MM.1S (cell line): ENCODE results near the gene USP12.
"Not testable (repeated sequence)": the region's sequence is repeated elsewhere in the genome, so short reads cannot be mapped to it uniquely, and the experiment has no call there.

Experiments used
- DNase-seq: peaks from one replicate; pipeline ENCODE4 v3.0.0-alpha.2; 2015
- H2AFZ ChIP-seq: fragments of 300-600 bp; sonication (generic); 2 replicates; pipeline ENCODE4 v1.6.0; 2016; ENCODE audit warnings: antibody characterized with exemption, low read length
- H3F3A ChIP-seq: fragments of 300-600 bp; sonication (generic); 2 replicates; pipeline ENCODE4 v1.6.1; 2016; ENCODE audit warnings: mild to moderate bottlenecking, antibody characterized with exemption, low read length, moderate library complexity, mixed read lengths; ENCODE audit not compliant: insufficient read depth
- H3K27ac ChIP-seq: fragments of 300-600 bp; sonication (generic); 2 replicates; pipeline ENCODE4 v1.5.1; 2016; ENCODE audit warnings: mild to moderate bottlenecking, low read length
- H3K27me3 ChIP-seq: fragments of 300-600 bp; sonication (generic); replicated peaks from 2 replicates; pipeline ENCODE4 v1.6.0; 2016; ENCODE audit warnings: low read length; ENCODE audit not compliant: insufficient read depth
- H3K36me3 ChIP-seq: fragments of 300-600 bp; sonication (generic); replicated peaks from 2 replicates; pipeline ENCODE4 v1.6.1; 2016; ENCODE audit warnings: mild to moderate bottlenecking, low read length, mixed read lengths; ENCODE audit not compliant: insufficient read depth
- H3K4me1 ChIP-seq: fragments of 300-600 bp; sonication (generic); 2 replicates; pipeline ENCODE4 v1.6.1; 2016; ENCODE audit warnings: low read length, mixed read lengths
- H3K4me2 ChIP-seq: fragments of 300-600 bp; sonication (generic); 2 replicates; pipeline ENCODE4 v1.6.0; 2016; ENCODE audit warnings: low read depth, low read length
- H3K4me3 ChIP-seq: fragments of 300-600 bp; sonication (generic); 2 replicates; pipeline ENCODE4 v1.5.1; 2016; ENCODE audit warnings: low read length, mixed read lengths
- H3K79me2 ChIP-seq: fragments of 300-600 bp; sonication (generic); 2 replicates; pipeline ENCODE4 v1.6.1; 2016; ENCODE audit warnings: mixed run types, low read length, mixed read lengths
- H3K9ac ChIP-seq: fragments of 300-600 bp; sonication (generic); 2 replicates; pipeline ENCODE4 v1.6.1; 2016; ENCODE audit warnings: low read length, mixed read lengths
- H3K9me2 ChIP-seq: fragments of 300-600 bp; sonication (generic); replicated peaks from 2 replicates; pipeline ENCODE4 v1.6.1; 2016; ENCODE audit warnings: mild to moderate bottlenecking, low read length, mixed read lengths; ENCODE audit not compliant: insufficient read depth
- H3K9me3 ChIP-seq: fragments of 300-600 bp; sonication (generic); replicated peaks from 2 replicates; pipeline ENCODE4 v1.6.1; 2016; ENCODE audit warnings: mild to moderate bottlenecking, low read length, mixed read lengths; ENCODE audit not compliant: insufficient read depth
- H4K20me1 ChIP-seq: fragments of 300-600 bp; sonication (generic); 2 replicates; pipeline ENCODE4 v1.6.1; 2016; ENCODE audit warnings: mild to moderate bottlenecking, low read length, moderate library complexity, mixed read lengths; ENCODE audit not compliant: insufficient read depth
- CTCF ChIP-seq: fragments of 300-600 bp; sonication (generic); IDR thresholded peaks from 2 replicates; pipeline ENCODE4 v1.5.1; 2016; ENCODE audit warnings: antibody characterized with exemption, low read length, mixed read lengths
- EZH2 ChIP-seq: fragments of 300-600 bp; sonication (generic); optimal IDR thresholded peaks from 2 replicates; pipeline ENCODE3; 2017; ENCODE audit warnings: low read depth, mild to moderate bottlenecking, antibody characterized with exemption, low read length, mixed read lengths
- EZH2phosphoT487 ChIP-seq: fragments of 300-600 bp; sonication (generic); IDR thresholded peaks from 2 replicates; pipeline ENCODE4 v1.6.1; 2018; ENCODE audit warnings: antibody characterized with exemption, low read length

The USP12 gene

GRCh38 chr13:27192973-27193372 is 21.4 kb upstream of the USP12 start:
- no peaks in the 10 kb centered on the region for H3K36me3 ChIP-seq

DNA sequence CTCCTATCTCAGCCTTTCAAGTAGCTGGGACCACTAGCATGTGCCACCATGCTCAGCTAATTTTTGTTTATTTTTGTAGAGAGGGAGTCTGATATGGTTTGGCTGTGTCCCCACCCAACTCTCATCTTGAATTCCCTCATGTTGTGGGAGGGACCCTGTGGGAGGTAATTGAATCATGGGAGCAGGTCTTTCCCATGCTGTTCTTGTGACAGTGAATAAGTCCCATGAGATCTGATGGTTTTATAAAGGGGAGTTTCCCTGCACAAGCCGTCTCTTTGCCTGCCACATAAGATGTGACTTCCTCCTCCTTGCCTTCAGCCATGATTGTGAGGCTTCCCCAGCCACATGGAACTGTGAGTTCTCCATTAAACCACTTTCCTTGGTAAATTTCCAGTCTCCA is 20.8 kb upstream of the USP12 start:
- not testable (repeated sequence) for H3K9ac ChIP-seq, H3K27me3 ChIP-seq, H2AFZ ChIP-seq, H3K27ac ChIP-seq, DNase-seq, H3K9me3 ChIP-seq, H3K9me2 ChIP-seq, H4K20me1 ChIP-seq, H3K79me2 ChIP-seq, H3K4me3 ChIP-seq, H3K36me3 ChIP-seq, H3K4me1 ChIP-seq, H3K4me2 ChIP-seq, H3F3A ChIP-seq

More at GRCh38 chr13:27192973-27193372, 21.4 kb upstream of the USP12 start:
- TF ChIP-seq CTCF, result no peak
- no peak for TF ChIP-seq EZH2phosphoT487
- no peak for TF ChIP-seq EZH2
- Histone ChIP-seq H3F3A (no peaks in the 10 kb centered on the region), H3K4me2 (no peak overlapping the region), H3K9ac (no peak overlapping the region), H3K4me1 (no peaks in the 10 kb centered on the region), H3K79me2 (no peaks in the 10 kb centered on the region), H3K9me3 (no peaks in the 10 kb centered on the region), H2AFZ (no peak overlapping the region), H3K4me3 (no peak overlapping the region), H4K20me1 (no peaks in the 10 kb centered on the region), H3K9me2 (no peaks in the 10 kb centered on the region), H3K27ac (no peak overlapping the region), H3K27me3 (no peaks in the 10 kb centered on the region)
- no peak for DNase-seq

DNA sequence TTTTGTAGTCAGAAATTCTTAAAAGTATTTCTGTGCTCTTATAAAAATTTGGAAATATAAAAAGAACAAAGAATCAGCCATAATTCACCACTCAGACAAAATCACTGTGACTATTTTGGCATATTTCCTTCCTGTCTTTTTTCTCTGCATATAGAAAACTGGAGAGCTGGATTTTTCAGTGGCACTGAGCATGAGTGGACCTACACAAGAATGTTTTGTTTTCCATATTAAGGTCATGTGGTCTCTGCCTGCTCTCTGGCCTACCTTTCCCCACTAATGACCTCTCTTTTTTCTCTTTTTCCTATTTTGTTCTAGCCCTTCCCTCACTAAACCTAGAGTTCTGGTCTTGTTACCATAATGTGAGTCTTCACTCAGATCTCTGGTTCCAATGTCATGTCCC is 17.6 kb upstream of the USP12 start:
- no peak overlapping the region for H3K4me3 ChIP-seq
- no peaks in the 10 kb centered on the region for H3K79me2 ChIP-seq
- no peak overlapping the region for H2AFZ ChIP-seq
- no peaks in the 10 kb centered on the region for H3K36me3 ChIP-seq
- no peaks in the 10 kb centered on the region for H4K20me1 ChIP-seq
- DNase-seq, result no peak
- no peak overlapping the region for H3K4me2 ChIP-seq
- TF ChIP-seq EZH2 (no peak), CTCF (no peak), EZH2phosphoT487 (no peak)
- H3K9me2 ChIP-seq, result no peaks in the 10 kb centered on the region
- no peak overlapping the region for H3K9ac ChIP-seq
- H3K4me1 ChIP-seq, result no peaks in the 10 kb centered on the region
- H3K9me3 ChIP-seq, result no peaks in the 10 kb centered on the region
- no peak overlapping the region for H3K27ac ChIP-seq
- H3K27me3 ChIP-seq, result no peaks in the 10 kb centered on the region
- no peaks in the 10 kb centered on the region for H3F3A ChIP-seq

DNA sequence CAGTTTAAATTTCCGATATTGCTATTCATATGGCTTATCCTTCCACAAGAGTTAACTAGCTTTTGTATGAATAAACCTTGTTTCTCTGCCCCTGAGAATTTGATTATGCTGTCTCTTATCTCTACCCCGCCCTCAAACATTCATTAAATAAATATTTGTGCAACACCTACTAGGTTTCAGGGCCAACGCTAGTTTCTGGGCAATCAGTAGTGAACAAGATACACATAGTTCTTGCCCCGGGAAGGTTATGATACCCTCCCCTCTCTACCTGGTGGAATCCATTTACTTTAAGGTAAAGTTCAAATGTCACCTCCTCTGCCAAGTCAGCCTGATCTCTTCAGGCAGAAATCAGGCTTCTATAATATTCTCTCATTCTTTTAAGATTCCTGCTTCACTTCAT is 16.6 kb upstream of the USP12 start:
- no peaks in the 10 kb centered on the region for H3K9me3 ChIP-seq
- no peak overlapping the region for H2AFZ ChIP-seq
- H3K4me1 ChIP-seq, result no peaks in the 10 kb centered on the region
- no peaks in the 10 kb centered on the region for H3K79me2 ChIP-seq
- H3K4me2 ChIP-seq, result no peak overlapping the region
- no peaks in the 10 kb centered on the region for H3F3A ChIP-seq
- H3K9ac ChIP-seq, result no peak overlapping the region
- H3K27ac ChIP-seq, result no peak overlapping the region
- TF ChIP-seq EZH2, result no peak
- no peak for TF ChIP-seq EZH2phosphoT487
- TF ChIP-seq CTCF, result no peak
- no peak for DNase-seq
- H4K20me1 ChIP-seq, result no peaks in the 10 kb centered on the region
- no peaks in the 10 kb centered on the region for H3K9me2 ChIP-seq
- H3K27me3 ChIP-seq, result no peaks in the 10 kb centered on the region
- no peaks in the 10 kb centered on the region for H3K36me3 ChIP-seq
- H3K4me3 ChIP-seq, result no peak overlapping the region
